GM19099 (cell line): ENCODE measurements around the gene ELF1.

Source experiments
- POLR2A ChIP-seq: IDR thresholded peaks from 3 replicates; pipeline ENCODE4 v1.6.1; 2011; ENCODE audit warnings: low read depth; ENCODE audit not compliant: insufficient read length; ENCODE audit errors: extremely low read depth

Gene ELF1

GRCh38 chr13:41054212-41054877 is 35.2 kb upstream of the ELF1 start:
- TF ChIP-seq POLR2A, result no peak

- TF ChIP-seq POLR2A, result no peak
Observed at GRCh38 chr13:41053384-41053826, 34.3 kb upstream of the ELF1 start.

- TF ChIP-seq POLR2A, result no peak
Observed at GRCh38 chr13:41052441-41052840, 33.3 kb upstream of the ELF1 start.

DNA sequence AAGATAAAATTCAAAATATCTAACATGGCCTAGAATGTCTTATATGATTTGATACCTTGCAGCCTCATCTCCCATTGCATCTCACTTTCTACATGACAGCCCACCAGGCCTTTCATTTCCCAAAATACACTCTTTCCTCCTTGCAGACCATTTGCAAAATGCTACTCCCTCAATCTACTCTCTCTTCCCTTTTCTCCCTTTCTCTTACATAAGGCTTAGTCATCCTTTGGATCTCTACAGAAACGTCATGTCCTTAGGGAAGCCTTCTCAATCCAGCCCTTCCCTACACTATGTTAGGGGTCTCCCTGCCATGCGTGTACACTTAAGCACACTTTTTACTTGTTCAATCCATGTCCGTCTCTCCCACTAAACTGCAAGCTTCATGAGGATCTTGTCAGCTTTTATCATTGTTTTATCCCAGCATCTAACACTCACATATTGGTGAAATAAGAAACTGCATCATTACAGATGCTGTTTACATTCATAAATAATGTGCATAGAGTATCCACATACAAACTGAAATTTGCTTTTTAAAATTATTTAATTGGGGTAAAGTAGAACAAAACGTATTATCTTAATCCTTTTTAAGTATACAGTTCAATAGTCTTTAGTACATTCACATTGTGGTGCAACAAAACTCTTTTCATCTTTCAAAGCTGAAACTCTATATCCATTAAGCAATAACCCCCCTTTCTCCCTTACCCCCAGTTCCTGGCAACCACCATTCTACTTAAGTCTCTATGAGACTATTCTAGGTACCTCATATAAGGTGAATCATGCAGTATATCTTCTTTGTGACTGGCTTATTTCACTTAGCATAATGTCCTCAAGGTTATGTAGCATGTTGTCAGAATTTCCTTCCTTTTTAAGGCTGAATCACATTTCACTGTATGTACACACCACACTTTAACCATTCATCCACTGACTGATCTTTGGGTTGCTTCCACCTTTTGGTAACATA is 30.6 kb upstream of the ELF1 start:
- TF ChIP-seq POLR2A, result no peak

DNA sequence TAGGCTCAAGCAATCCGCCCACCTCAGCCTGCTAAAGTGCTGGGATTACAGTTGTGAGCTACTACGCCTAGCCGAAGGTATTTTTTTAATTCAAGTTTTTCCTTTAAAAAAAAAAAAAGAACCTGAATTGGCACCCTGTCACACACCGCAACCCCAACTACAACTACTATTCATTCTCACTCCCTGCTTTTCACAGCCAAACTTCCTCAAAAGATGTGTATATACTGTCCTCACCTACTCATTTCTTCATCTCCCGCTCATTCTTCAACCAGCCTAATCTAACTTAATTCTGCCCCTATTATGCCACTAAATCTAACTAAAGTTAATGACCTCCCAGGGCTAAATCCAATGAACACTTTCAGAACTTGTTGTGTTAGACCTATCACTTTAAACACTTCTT is 29.5 kb upstream of the ELF1 start:
- no peak for TF ChIP-seq POLR2A

DNA sequence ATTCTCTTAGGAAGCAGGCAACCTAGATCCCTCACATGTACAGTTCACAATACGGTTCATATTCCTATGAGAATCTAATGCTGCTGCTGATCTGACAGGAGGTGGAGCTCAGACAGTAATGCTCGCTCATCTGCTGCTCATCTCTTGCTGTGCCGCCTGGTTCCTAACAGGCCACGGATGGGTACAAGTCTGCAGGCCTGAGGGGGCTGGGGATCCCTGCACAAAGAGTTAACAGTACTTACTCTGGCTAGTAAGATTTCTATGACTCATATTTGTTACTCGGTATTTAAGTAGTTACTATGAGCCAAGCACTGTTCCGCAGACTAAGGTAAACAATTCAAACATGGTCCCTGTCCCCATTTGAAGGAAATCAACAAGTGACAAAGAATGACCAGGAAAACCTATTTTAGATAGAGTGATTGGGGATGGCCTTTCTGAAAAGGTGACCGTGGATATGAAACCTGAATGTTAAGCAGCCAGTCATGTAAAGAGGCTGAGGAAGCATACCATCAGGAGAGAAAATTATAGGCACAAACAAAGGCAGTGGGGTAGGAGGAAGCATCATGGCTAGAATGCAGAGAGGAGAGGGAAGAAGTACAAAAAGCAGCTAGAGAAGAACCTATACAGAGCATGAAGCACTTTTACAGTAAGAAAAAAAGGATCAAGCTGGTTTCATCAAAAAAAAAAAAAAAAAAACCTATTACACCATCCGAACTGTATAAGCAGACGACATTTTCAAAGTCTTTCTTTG is 21.6 kb upstream of the ELF1 start:
- no peak for TF ChIP-seq POLR2A

DNA sequence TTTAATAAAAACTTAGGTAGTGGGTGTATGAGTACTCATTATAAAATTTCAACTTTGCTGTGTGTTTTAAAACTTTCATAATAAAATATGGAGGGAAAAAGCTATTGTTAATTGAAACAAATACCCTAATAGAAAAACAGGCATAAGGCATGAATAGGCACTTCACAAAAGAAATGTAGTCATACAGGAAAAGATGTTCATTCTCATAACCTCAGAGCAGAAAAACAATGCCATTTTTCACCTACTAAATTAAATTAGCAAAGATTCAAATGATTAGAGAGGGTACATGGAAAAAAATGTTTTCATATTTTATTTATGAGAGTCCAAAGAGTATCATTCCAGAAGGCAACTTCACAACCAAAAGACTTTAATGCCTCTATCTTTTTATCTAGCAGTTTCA is 20.6 kb upstream of the ELF1 start:
- no peak for TF ChIP-seq POLR2A

DNA sequence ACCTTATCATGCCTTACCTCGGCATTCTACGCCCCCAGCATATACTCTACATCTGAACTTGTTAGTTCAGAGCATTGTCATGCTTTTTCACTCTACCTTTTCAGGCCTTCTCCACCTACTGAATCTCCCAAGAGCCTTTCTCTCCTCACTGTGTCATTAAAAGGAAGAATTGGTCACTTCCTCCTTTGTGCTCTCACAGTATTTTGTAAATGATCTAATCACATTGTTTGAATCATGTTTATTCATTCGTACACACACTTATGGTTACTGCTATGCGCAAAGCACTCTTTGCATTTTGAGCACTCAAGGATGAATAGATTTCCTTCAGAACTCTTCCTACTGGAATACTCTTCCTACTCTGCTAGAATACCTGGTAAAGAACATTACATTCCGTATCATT is 15.8 kb upstream of the ELF1 start:
- TF ChIP-seq POLR2A, result no peak

DNA sequence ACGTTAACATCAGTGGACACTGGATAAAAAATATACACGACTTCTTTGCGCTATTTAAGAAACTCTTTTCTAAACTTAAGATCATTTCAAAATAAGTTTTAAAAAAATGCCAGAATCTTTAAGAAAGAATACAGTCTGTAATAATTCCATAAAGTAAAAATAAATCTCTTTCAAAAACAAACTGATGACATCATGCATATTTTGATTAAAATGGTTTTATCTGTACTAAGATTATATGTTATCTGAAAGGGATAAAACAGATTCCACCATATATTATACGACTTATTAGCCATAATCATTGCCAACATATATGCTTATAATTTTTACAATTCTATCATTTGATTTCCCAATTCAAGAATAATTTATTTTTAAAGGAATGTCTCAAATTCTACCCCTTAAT is 15.3 kb upstream of the ELF1 start:
- no peak for TF ChIP-seq POLR2A

DNA sequence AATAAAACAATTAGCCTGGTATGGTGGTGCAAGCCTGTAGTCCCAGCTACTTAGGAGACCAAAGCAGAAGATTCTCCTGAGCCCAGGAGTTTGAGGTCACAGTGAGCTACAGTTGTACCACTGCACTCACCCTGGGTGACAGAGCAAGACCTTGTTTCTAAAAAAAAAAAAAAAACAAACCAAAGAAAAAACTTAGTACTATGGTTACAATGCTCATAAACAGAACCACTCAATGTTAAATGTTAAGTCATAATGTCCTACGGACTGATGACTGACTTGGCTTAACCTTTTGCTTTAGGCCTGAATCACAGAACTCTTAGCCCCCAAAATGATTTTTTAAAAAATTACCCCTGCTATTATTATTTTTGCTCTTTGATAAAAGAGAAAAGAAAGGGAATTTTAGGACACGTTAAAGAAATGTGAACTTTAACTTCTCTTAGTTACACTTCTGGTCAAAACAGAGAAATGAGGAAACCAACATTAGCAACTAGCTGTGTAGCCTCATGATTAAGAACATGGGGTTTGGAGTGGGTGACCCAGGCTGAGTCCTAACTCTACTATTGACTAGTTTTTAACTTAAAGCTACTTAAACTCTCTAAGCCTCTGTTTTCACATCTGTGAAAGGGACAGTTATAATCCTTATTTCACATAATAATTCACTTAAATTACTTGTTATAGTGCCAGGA is 13.7 kb upstream of the ELF1 start:
- no peak for TF ChIP-seq POLR2A

DNA sequence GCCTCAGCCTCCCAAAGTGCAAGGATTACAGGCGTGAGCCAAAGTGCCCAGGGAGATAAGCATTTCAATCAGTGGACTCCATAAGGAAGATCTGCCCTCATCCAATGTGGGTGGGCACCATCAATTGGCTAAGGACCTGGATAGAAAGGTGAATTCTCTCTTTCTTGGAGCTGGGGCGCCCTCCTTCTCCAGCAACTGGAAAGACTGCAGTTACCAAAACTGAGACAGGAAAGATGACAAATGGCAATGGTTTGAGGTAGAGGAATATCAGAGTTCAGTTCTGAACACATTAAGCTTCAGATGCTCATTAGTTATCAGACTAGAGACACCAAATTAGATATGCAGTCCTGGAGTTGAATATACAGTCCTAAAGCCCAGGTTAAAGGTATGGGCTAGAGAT is 10.5 kb upstream of the ELF1 start:
- no peak for TF ChIP-seq POLR2A

DNA sequence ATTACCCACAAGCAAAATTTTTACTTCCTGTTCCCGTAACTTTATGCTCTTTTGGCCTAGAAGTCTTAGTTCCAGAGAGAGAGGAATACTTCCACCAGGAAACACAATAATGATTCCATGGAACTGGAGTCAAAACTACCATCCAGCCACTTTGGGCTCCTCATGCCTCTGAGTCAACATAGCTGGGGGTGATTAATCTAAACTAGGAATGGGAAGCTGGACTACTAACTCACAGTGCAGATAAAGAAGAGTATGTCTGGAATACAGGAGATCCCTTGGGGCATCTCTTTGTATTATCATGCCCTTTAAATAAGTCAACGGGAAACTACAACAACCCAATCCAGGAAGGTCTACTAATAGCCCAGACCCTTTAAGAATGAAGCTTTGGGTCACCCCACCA is 8.9 kb upstream of the ELF1 start:
- TF ChIP-seq POLR2A, result no peak

GRCh38 chr13:41026788-41027187 is 7.7 kb upstream of the ELF1 start:
- no peak for TF ChIP-seq POLR2A

GRCh38 chr13:41025518-41025917 is 6.4 kb upstream of the ELF1 start:
- no peak for TF ChIP-seq POLR2A
